ENCODE measurements around the gene BPIFB3.

DNA sequence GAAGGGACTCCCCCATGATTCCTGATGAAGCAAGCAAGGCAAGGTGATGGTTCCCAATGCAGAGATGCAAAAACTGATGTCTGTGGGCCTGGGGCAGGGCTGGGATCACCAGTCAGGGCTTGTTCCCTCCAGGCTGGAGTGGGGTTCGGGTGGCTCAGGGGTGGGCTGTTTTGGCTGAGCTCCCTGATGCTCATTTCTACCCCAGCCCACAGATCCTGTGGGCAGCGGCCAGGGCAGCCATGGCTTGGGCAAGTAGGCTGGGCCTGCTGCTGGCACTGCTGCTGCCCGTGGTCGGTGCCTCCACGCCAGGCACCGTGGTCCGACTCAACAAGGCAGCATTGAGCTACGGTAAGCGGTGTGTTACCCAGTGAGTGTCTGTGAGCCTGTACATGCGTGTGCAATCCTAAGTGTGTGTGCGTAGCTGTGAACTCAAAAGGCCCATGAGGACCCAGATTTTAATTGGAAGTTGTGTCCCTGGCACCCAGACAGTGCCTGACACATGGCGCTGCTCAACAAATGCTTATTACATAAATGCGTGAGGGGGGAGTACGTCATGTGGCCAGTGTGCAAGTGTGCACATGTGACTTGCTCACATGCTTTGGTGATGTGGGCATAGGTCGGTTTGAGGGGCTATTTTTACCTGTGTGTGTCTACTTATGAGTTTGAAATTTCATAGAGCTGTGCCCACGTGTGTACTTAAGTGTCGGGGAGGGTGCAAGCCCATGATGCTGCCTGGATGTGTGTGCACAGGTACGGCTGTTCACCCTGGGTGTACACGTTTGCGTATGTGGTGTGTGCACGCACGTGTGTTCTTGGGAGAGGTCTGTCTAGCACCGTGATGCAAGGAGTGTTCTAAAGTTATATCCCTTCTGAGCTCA lies 45.1 kb upstream of the BPIFB3 start:
- TF ChIP-seq ZNF747 (tag by site-specific recombination; IDR thresholded peaks at IDR 0.05) (no peak), ZNF558 (tag by site-specific recombination; IDR thresholded peaks at IDR 0.05) (no peak), ZNF16 (tag by site-specific recombination; IDR thresholded peaks at IDR 0.05; ENCODE audit: low read depth) (no peak), YY1 (tag by site-specific recombination; IDR thresholded peaks at IDR 0.05) (no peak), ZNF274 (IDR thresholded peaks at IDR 0.05; ENCODE audit: low read length) (no peak), ZNF274 (tag by site-specific recombination; IDR thresholded peaks at IDR 0.05; ENCODE audit: borderline replicate concordance) (no peak)
- TF ChIP-seq, protein P1, sequence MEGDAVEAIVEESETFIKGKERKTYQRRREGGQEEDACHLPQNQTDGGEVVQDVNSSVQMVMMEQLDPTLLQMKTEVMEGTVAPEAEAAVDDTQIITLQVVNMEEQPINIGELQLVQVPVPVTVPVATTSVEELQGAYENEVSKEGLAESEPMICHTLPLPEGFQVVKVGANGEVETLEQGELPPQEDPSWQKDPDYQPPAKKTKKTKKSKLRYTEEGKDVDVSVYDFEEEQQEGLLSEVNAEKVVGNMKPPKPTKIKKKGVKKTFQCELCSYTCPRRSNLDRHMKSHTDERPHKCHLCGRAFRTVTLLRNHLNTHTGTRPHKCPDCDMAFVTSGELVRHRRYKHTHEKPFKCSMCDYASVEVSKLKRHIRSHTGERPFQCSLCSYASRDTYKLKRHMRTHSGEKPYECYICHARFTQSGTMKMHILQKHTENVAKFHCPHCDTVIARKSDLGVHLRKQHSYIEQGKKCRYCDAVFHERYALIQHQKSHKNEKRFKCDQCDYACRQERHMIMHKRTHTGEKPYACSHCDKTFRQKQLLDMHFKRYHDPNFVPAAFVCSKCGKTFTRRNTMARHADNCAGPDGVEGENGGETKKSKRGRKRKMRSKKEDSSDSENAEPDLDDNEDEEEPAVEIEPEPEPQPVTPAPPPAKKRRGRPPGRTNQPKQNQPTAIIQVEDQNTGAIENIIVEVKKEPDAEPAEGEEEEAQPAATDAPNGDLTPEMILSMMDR (tag by site-specific recombination; IDR thresholded peaks at IDR 0.05), result no peak
- TF ChIP-seq, protein P2, sequence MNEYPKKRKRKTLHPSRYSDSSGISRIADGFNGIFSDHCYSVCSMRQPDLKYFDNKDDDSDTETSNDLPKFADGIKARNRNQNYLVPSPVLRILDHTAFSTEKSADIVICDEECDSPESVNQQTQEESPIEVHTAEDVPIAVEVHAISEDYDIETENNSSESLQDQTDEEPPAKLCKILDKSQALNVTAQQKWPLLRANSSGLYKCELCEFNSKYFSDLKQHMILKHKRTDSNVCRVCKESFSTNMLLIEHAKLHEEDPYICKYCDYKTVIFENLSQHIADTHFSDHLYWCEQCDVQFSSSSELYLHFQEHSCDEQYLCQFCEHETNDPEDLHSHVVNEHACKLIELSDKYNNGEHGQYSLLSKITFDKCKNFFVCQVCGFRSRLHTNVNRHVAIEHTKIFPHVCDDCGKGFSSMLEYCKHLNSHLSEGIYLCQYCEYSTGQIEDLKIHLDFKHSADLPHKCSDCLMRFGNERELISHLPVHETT (tag by site-specific recombination; IDR thresholded peaks at IDR 0.05), result no peak

Data from HEK293 (cell line).